Transverse colon (tissue), 4 donors: Measurements from ENCODE around the gene KCNH1. TPM values are rescaled to one million over a fixed set of nuclear protein-coding genes. Genes with fewer than 3 reads are reported as not detected.

Source experiments
- DNase-seq: peaks from one replicate; pipeline ENCODE4 v3.0.0-alpha.2; 2019
- H3K27ac ChIP-seq, 4 donors: fragments of 200-600 bp; sonication (generic); 2 replicates each; pipeline ENCODE4 v1.5.1; 2016 to 2018; ENCODE audit warnings: inconsistent platforms in 4 of 4
- H3K27me3 ChIP-seq: fragments of 200-600 bp; sonication (generic); 2 replicates; pipeline ENCODE4 v1.5.1; 2017; ENCODE audit warnings: inconsistent platforms
- H3K36me3 ChIP-seq, 4 donors: fragments of 200-600 bp; sonication (generic); 2 replicates each; pipeline ENCODE4 v1.5.1; 2017 to 2019; ENCODE audit warnings: inconsistent platforms in 4 of 4
- H3K4me1 ChIP-seq, 4 donors: fragments of 200-600 bp; sonication (generic); 2 replicates each; pipeline ENCODE4 v1.5.1; 2017 to 2020; ENCODE audit warnings: inconsistent platforms in 4 of 4
- H3K4me3 ChIP-seq, 4 donors: fragments of 200-600 bp; sonication (generic); 1 replicate in 1 of 4; 2 replicates in 3 of 4; pipeline versions ENCODE4 v1.5.1 to v1.6.1; 2017 to 2019; ENCODE audit warnings: inconsistent platforms in 4 of 4
- H3K9me3 ChIP-seq, 2 donors: fragments of 200-600 bp; sonication (generic); 2 replicates each; pipeline ENCODE4 v1.5.1; 2017 to 2019; ENCODE audit warnings: inconsistent platforms in 2 of 2
- CTCF ChIP-seq, 5 experiments: fragments of 200-600 bp in 3 of 5; fragments of 450-650 bp in 2 of 5; sonication (generic) in 3 of 5; IDR thresholded peaks; 1 replicate in 2 of 5; 2 replicates in 3 of 5; pipeline ENCODE4 v1.5.1; 2016 to 2017; ENCODE audit warnings: antibody characterized with exemption in 5 of 5, inconsistent platforms in 3 of 5, mild to moderate bottlenecking in 2 of 5, moderate library complexity in 1 of 5
- EP300 ChIP-seq: sonication (generic); formaldehyde crosslinking; IDR thresholded peaks from one replicate; pipeline ENCODE4 v1.6.1; 2017; ENCODE audit warnings: antibody characterized with exemption, low read depth
- POLR2A ChIP-seq: fragments of 450-650 bp; IDR thresholded peaks from one replicate; pipeline ENCODE4 v1.6.1; 2016; ENCODE audit warnings: antibody characterized with exemption, mild to moderate bottlenecking, moderate library complexity
- POLR2AphosphoS5 ChIP-seq, 3 donors: sonication (generic); formaldehyde crosslinking; IDR thresholded peaks; one replicate each; pipeline ENCODE4 v1.6.1; 2016; ENCODE audit warnings: antibody characterized with exemption in 3 of 3
- WGBS, 2 donors: methylation state at CpG; one replicate each; pipeline ENCODE4 v1.1.5; 2018; ENCODE audit warnings: low coverage in 1 of 2; 5-methylcytosine and 5-hydroxymethylcytosine counted together
- in situ Hi-C, 4 donors: fragments of 200-750 bp; cut with MboI; loops; one replicate each; pipeline versions ENCODE4 v1.15.0 to v1.15.1; 2017; ENCODE audit warnings: low sequenced_read_pairs in 3 of 4, low pct_ligation_motif_present in 1 of 4, low pct_unique_long_range_greater_than_20kb in 1 of 4
- intact Hi-C: fragments of 100-400 bp; cut with DNase I; formaldehyde crosslinking; loops from one replicate; pipeline ENCODE4 v1.15.1; 2023; ENCODE audit warnings: low total_unique reads
- total RNA-seq, 4 donors: library from RNA; depleted of rRNA; stranded (reverse); fragments of >200 nt; gene quantifications; one replicate each; pipeline ENCODE4 v1.1.0, GENCODE V29; 2016

KCNH1 gene
- total RNA-seq, 4 donors from 2014 or later: 0.55 to 9.4 (median 2.2) TPM

GRCh38 chr1:210655511-210655910 is 478.4 kb downstream of the KCNH1 start:
- no peak for DNase-seq
- TF ChIP-seq POLR2AphosphoS5 (IDR thresholded peaks at IDR 0.05) (no peak), CTCF (IDR thresholded peaks at IDR 0.05) (no peak), EP300 (no peak), POLR2A (no peak)
- intact Hi-C loops (no loop called here), in situ Hi-C loops (no loop called here)
- H3K9me3 ChIP-seq: no peaks in the 10 kb centered on the region
- no peaks in the 10 kb centered on the region for H3K27me3 ChIP-seq
- H3K4me1 ChIP-seq: no peaks in the 10 kb centered on the region
- H3K36me3 ChIP-seq: no peaks in the 10 kb centered on the region
- H3K4me3 ChIP-seq: no peak overlapping the region
- no peak overlapping the region for H3K27ac ChIP-seq
- WGBS, 2 donors: 89% methylated on average over 5 to 7 of the region's 7 CpGs

GRCh38 chr1:210654176-210654981 is 479.6 kb downstream of the KCNH1 start:
- 62 to 69% methylated on average over 3 to 7 of the region's 7 CpGs for WGBS, 2 donors
- Histone ChIP-seq H3K36me3 (no peaks in the 10 kb centered on the region), H3K4me3 (no peak overlapping the region), H3K27ac (no peak overlapping the region), H3K9me3 (no peaks in the 10 kb centered on the region), H3K4me1 (no peaks in the 10 kb centered on the region), H3K27me3 (no peaks in the 10 kb centered on the region)
- TF ChIP-seq POLR2AphosphoS5 (IDR thresholded peaks at IDR 0.05) (no peak), POLR2A (no peak), CTCF (IDR thresholded peaks at IDR 0.05) (no peak), EP300 (no peak)
- no peak for DNase-seq
- in situ Hi-C loops: no loop called here
- intact Hi-C loops: no loop called here

GRCh38 chr1:210653771-210654170 is 480.2 kb downstream of the KCNH1 start:
- Histone ChIP-seq H3K4me3 (no peak overlapping the region), H3K4me1 (no peaks in the 10 kb centered on the region), H3K27me3 (no peaks in the 10 kb centered on the region), H3K9me3 (no peaks in the 10 kb centered on the region), H3K27ac (no peak overlapping the region), H3K36me3 (no peaks in the 10 kb centered on the region)
- no peak for DNase-seq
- in situ Hi-C loops: no loop called here
- TF ChIP-seq EP300: no peak
- no peak for TF ChIP-seq CTCF (IDR thresholded peaks at IDR 0.05)
- no peak for TF ChIP-seq POLR2A
- TF ChIP-seq POLR2AphosphoS5 (IDR thresholded peaks at IDR 0.05): no peak
- intact Hi-C loops: no loop called here
- 51 to 53% methylated on average over 6 of the region's 6 CpGs for WGBS, 2 donors

- Histone ChIP-seq H3K36me3 (no peaks in the 10 kb centered on the region), H3K4me3 (no peak overlapping the region), H3K4me1 (no peaks in the 10 kb centered on the region), H3K27ac (no peak overlapping the region), H3K27me3 (no peaks in the 10 kb centered on the region), H3K9me3 (no peaks in the 10 kb centered on the region)
- no peak for TF ChIP-seq POLR2AphosphoS5 (IDR thresholded peaks at IDR 0.05)
- no peak for TF ChIP-seq CTCF (IDR thresholded peaks at IDR 0.05)
- no peak for TF ChIP-seq EP300
- TF ChIP-seq POLR2A: no peak
- in situ Hi-C loops: no loop called here
- intact Hi-C loops: no loop called here
- 84 to 85% methylated on average over 4 to 7 of the region's 7 CpGs for WGBS, 2 donors
- DNase-seq: no peak
These were observed 481.5 kb downstream of the KCNH1 start for GRCh38 chr1:210652329-210652954.
